ENCODE measurements around the gene ZCWPW1. TPM values are rescaled to one million over a fixed set of nuclear protein-coding genes. Genes with fewer than 3 reads are reported as not detected.
"Not testable (repeated sequence)": the region's sequence is repeated elsewhere in the genome, so short reads cannot be mapped to it uniquely, and the experiment has no call there.

ZCWPW1 gene
- total and polyA plus RNA-seq, 7 donors = 3.5 to 13.2 (median 5.5) TPM

DNA sequence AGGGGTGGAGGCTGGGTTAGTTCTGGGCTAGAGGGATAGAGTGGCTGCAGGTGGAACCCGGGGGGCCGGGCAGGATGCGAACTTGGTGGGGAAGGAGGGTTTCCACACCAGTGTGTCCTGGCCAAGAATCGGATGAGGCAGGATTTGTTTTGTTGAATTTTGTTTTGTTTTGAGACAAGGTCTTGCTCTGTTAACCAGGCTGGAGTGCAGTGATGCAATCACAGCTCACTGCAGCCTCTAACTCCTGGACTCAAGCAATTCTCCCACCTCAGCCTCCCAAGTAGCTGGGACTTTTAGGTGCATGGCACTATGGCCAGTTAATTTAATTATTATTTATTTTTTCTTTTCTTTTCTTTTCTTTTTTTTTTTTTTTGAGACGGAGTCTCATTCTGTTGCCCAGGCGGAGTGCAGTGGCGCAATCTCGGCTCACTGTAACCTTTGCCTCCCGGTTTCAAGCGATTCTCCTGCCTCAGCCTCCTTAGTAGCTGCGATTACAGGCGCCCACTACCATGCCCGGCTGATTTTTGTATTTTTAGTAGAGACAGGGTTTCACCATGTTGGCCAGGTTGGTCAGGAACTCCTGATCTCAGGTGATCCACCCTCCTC, 20.8 kb upstream of the ZCWPW1 start:
- Histone ChIP-seq H3K4me3 (no peak overlapping the region), H3K27me3 (ENCODE audit: insufficient read depth in 3 of 3, low read length in 2 of 3) (no peaks in the 10 kb centered on the region), H3K9me3 (no peaks in the 10 kb centered on the region), H3K4me1 (peaks cover 2% of the 10 kb centered on the region), H3K27ac (no peak overlapping the region), H3K36me3 (ENCODE audit: insufficient read depth in 1 of 2, low read depth in 1 of 2) (no peaks in the 10 kb centered on the region)
- no peak for ATAC-seq
- intact Hi-C loops (cut with DNase I) = no loop called here
- TF ChIP-seq CTCF (IDR thresholded peaks at IDR 0.05) = no peak
- WGBS, 3 donors = 83 to 88% (median 83%) methylated on average over 13 of the region's 13 CpGs
- peak in 1 of 2 donors; percentile 4 for DNase-seq

DNA sequence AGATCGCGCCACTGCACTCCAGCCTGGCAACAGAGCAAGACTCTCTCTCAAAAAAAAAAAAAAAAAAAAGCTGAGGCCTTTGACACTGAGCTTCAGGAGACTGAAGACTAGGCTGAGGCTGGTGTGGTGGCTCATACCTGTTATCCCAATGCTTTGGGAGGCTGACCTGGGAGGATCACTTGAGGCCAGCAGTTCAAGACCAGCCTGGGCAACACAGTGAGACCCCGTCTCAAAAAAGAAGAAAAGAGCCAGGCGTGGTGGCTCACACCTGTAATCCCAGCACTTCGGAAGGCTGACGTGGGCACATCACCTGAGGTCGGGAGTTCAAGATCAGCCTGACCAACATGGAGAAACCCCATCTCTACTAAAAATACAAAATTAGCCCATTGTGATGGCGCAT, 18.9 kb upstream of the ZCWPW1 start:
- peak in 1 of 2 donors; percentile 2 for DNase-seq
- ATAC-seq; H3K27me3 ChIP-seq (ENCODE audit: insufficient read depth in 3 of 3, low read length in 2 of 3); H3K9me3 ChIP-seq; H3K4me1 ChIP-seq; H3K27ac ChIP-seq; intact Hi-C loops (cut with DNase I); H3K36me3 ChIP-seq (ENCODE audit: insufficient read depth in 1 of 2, low read depth in 1 of 2); H3K4me3 ChIP-seq: not testable (repeated sequence)
- WGBS, 3 donors = 96 to 97% (median 96%) methylated on average over 8 of the region's 8 CpGs

- H3K36me3 ChIP-seq (ENCODE audit: insufficient read depth in 1 of 2, low read depth in 1 of 2) = no peaks in the 10 kb centered on the region
- TF ChIP-seq CTCF (IDR thresholded peaks at IDR 0.05) = no peak
- 61 to 74% (median 72%) methylated on average over 2 of the region's 2 CpGs for WGBS, 3 donors
- ATAC-seq (no peak), DNase-seq (peak in 1 of 2 donors; percentile 2)
- no peak overlapping the region for H3K4me3 ChIP-seq
- no peaks in the 10 kb centered on the region for H3K9me3 ChIP-seq
- intact Hi-C loops (cut with DNase I) = no loop called here
- H3K27me3 ChIP-seq (ENCODE audit: insufficient read depth in 3 of 3, low read length in 2 of 3) = no peaks in the 10 kb centered on the region
- peak overlapping the region; percentile 36 for H3K27ac ChIP-seq
- peaks cover 3% of the 10 kb centered on the region for H3K4me1 ChIP-seq
Measured at GRCh38 chr7:100446040-100446439, 17.5 kb upstream of the ZCWPW1 start.

GRCh38 chr7:100444311-100445278, 16.1 kb upstream of the ZCWPW1 start:
- Histone ChIP-seq H3K36me3 (ENCODE audit: insufficient read depth in 1 of 2, low read depth in 1 of 2) (no peaks in the 10 kb centered on the region), H3K27me3 (ENCODE audit: insufficient read depth in 3 of 3, low read length in 2 of 3) (no peaks in the 10 kb centered on the region), H3K4me3 (no peak overlapping the region), H3K9me3 (no peaks in the 10 kb centered on the region), H3K27ac (peak overlapping the region; percentile 68), H3K4me1 (peaks cover 3% of the 10 kb centered on the region)
- ATAC-seq (peak; percentile 47 to 66 (median 54)), DNase-seq (no peak)
- 28 to 34% (median 32%) methylated on average over 14 of the region's 14 CpGs for WGBS, 3 donors
- no peak for TF ChIP-seq CTCF (IDR thresholded peaks at IDR 0.05)
- intact Hi-C loops (cut with DNase I) = no loop called here

DNA sequence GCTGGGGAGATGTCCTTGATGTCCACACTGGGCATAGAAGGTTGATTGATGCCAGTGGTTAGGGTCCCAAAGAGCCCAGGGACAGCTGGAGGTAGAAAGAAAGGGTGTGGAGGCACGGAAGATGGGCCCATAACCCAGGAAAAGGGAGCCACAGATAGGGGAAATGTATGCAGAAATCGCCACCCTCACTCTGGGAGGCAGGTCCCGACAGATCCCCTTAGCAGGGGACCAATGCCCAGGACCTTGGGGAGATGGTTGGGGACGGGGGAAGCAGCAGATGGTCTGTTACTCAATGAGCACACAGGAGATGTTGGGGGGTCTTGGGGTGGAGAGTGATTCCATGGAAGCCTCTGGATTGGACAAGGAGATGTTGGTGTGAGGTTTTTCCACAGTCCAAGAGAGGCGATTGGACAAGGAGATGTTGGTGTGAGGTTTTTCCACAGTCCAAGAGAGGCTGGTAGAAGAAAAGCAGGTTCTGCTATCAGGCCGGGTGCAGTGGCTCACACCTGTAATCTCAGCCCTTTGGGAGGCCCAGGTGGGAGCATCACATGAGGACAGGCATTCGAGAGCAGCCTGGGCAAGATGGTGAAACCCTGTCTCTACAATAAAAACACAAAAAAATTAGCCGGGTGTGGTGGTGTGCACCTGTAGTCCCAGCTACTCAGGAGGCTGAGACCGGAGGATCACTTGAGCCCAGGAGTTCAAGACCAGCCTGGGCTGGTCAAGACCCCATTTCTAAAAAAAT, 14.8 kb upstream of the ZCWPW1 start:
- H3K4me3 ChIP-seq = no peak overlapping the region
- no peaks in the 10 kb centered on the region for H3K36me3 ChIP-seq (ENCODE audit: insufficient read depth in 1 of 2, low read depth in 1 of 2)
- H3K27ac ChIP-seq = peak overlapping the region; percentile 49
- no peak for ATAC-seq
- H3K9me3 ChIP-seq = no peaks in the 10 kb centered on the region
- H3K27me3 ChIP-seq (ENCODE audit: insufficient read depth in 3 of 3, low read length in 2 of 3) = no peaks in the 10 kb centered on the region
- DNase-seq = no peak
- no peak for TF ChIP-seq CTCF (IDR thresholded peaks at IDR 0.05)
- peaks cover 3% of the 10 kb centered on the region for H3K4me1 ChIP-seq
- 90 to 94% (median 93%) methylated on average over 9 of the region's 9 CpGs for WGBS, 3 donors
- intact Hi-C loops (cut with DNase I) = no loop called here
